Measurements from ENCODE around the gene ASAP3. TPM values are rescaled to one million over a fixed set of nuclear protein-coding genes. Genes with fewer than 3 reads are reported as not detected.

The ASAP3 gene
- total and polyA plus RNA-seq, 2 donors (not counting 3 experiments of a cell fraction or from before 2014, with no cell fraction given) = 12.5 to 14.2 TPM

DNA sequence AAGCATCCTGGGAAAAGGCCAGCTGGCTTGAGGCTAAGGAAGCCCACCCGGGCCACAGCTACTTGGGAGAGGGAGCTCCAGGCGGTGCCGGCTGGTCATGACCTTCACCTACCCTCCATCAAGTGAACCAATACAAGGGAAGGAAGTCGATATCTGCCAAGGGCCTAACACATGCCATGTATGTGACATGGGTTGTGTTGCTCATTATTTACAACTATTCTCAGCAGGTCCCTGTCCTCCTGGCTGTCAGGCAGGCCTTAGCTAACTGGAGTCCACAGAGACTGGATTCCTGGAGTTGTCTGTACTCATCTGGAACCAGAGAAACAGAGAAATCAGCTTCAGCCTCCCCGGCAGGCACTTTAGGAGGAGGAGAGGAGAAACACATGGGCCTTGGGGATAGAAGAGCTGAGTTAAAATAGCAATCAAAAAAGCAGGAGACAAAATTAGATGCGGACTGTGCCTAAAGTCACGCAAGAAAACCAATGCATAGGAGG lies 75.1 kb downstream of the ASAP3 start:
- POLR2A ChIA-PET = no interaction called here
- Histone ChIP-seq H4K20me1 (replicated peaks; ENCODE audit: control insufficient read depth, extremely low read depth, insufficient read depth, low read length) (no peaks in the 10 kb centered on the region), H3K36me3 (ENCODE audit: control insufficient read depth in 2 of 2, extremely low read depth in 1 of 2, insufficient read depth in 2 of 2, low read length in 2 of 2) (no peaks in the 10 kb centered on the region), H3K4me3 (replicated peaks in 1 of 3; ENCODE audit: insufficient read depth in 1 of 3, low read depth in 1 of 3, low read length in 3 of 3) (no peak overlapping the region), H3K4me1 (ENCODE audit: control insufficient read depth, extremely low read depth, insufficient read depth, low read length) (peaks cover 7% of the 10 kb centered on the region), H3K27ac (ENCODE audit: insufficient read depth, low read depth, low read length) (no peak overlapping the region), H3K9me3 (replicated peaks; ENCODE audit: control insufficient read depth, insufficient read depth, low read length) (no peaks in the 10 kb centered on the region), H3K79me2 (ENCODE audit: control insufficient read depth, insufficient read depth, low read length) (no peaks in the 10 kb centered on the region), H3K9ac (replicated peaks; ENCODE audit: extremely low read depth, insufficient read depth, low read length) (no peak overlapping the region), H3K27me3 (ENCODE audit: control insufficient read depth in 2 of 2, insufficient read depth in 2 of 2, low read length in 2 of 2) (no peaks in the 10 kb centered on the region), H3K4me2 (ENCODE audit: insufficient read depth, low read length) (no peak overlapping the region), H2AFZ (ENCODE audit: low read depth, low read length) (no peak overlapping the region), H3K9me1 (replicated peaks; ENCODE audit: control insufficient read depth, extremely low read depth, insufficient read depth, low read length) (no peaks in the 10 kb centered on the region)
- intact Hi-C loops (cut with micrococcal nuclease) = no loop called here
- no TSS peak for BruUV-seq (replicated peaks)
- no peak for FAIRE-seq
- dilution Hi-C loops (cut with MboI; ENCODE audit: extremely low pct_ligation_motif_present, low sequenced_read_pairs) = no loop called here
- no peak for DNase-seq (ENCODE audit: low read depth, low spot score)
- CTCF ChIA-PET = interaction anchor here (0.7 to 1.0 kb wide), 2 partner anchors 75 to 88 kb away, joined by 3 read pairs; partner anchors contain the start of gene ASAP3
- TF ChIP-seq, protein P1, sequence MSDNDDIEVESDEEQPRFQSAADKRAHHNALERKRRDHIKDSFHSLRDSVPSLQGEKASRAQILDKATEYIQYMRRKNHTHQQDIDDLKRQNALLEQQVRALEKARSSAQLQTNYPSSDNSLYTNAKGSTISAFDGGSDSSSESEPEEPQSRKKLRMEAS (IDR thresholded peaks at IDR 0.05; ENCODE audit: insufficient read depth, insufficient read length) = no peak
- TF ChIP-seq GATA2 (IDR thresholded peaks at IDR 0.05; ENCODE audit: insufficient read depth, insufficient read length, low read depth, low read length) = no peak
- TF ChIP-seq, protein P2, sequence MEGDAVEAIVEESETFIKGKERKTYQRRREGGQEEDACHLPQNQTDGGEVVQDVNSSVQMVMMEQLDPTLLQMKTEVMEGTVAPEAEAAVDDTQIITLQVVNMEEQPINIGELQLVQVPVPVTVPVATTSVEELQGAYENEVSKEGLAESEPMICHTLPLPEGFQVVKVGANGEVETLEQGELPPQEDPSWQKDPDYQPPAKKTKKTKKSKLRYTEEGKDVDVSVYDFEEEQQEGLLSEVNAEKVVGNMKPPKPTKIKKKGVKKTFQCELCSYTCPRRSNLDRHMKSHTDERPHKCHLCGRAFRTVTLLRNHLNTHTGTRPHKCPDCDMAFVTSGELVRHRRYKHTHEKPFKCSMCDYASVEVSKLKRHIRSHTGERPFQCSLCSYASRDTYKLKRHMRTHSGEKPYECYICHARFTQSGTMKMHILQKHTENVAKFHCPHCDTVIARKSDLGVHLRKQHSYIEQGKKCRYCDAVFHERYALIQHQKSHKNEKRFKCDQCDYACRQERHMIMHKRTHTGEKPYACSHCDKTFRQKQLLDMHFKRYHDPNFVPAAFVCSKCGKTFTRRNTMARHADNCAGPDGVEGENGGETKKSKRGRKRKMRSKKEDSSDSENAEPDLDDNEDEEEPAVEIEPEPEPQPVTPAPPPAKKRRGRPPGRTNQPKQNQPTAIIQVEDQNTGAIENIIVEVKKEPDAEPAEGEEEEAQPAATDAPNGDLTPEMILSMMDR (IDR thresholded peaks at IDR 0.05; ENCODE audit: extremely low read depth in 1 of 2, insufficient read depth in 1 of 2, low read depth in 1 of 2, low read length in 2 of 2) = no peak
- no peak for TF ChIP-seq POLR2AphosphoS5 (IDR thresholded peaks at IDR 0.05; ENCODE audit: insufficient read depth, low read depth, low read length)
- TF ChIP-seq POLR2A (IDR thresholded peaks at IDR 0.05; ENCODE audit: low read depth, low read length) = no peak
- no peak for TF ChIP-seq JUN (IDR thresholded peaks at IDR 0.05; ENCODE audit: borderline replicate concordance, insufficient read depth, insufficient read length, low read depth)
- no peak for TF ChIP-seq MYC (IDR thresholded peaks at IDR 0.05; ENCODE audit: low read depth, low read length)
- no peak for TF ChIP-seq FOS (IDR thresholded peaks at IDR 0.05; ENCODE audit: borderline replicate concordance, insufficient read depth, low read length)
- no peak for TF ChIP-seq EZH2 (IDR thresholded peaks at IDR 0.05; ENCODE audit: borderline replicate concordance, low read depth, low read length, severe bottlenecking)

Data from endothelial cell of umbilical vein (primary cell).